ENCODE measurements around the gene ZDHHC21.

GRCh38 chr9:14561929-14562405, 131.3 kb downstream of the ZDHHC21 start:
- TF ChIP-seq, protein P1, sequence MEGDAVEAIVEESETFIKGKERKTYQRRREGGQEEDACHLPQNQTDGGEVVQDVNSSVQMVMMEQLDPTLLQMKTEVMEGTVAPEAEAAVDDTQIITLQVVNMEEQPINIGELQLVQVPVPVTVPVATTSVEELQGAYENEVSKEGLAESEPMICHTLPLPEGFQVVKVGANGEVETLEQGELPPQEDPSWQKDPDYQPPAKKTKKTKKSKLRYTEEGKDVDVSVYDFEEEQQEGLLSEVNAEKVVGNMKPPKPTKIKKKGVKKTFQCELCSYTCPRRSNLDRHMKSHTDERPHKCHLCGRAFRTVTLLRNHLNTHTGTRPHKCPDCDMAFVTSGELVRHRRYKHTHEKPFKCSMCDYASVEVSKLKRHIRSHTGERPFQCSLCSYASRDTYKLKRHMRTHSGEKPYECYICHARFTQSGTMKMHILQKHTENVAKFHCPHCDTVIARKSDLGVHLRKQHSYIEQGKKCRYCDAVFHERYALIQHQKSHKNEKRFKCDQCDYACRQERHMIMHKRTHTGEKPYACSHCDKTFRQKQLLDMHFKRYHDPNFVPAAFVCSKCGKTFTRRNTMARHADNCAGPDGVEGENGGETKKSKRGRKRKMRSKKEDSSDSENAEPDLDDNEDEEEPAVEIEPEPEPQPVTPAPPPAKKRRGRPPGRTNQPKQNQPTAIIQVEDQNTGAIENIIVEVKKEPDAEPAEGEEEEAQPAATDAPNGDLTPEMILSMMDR (IDR thresholded peaks at IDR 0.05; ENCODE audit: insufficient read depth, low read length, poor library complexity, severe bottlenecking) = no peak
- TF ChIP-seq EZH2phosphoT487 (conservative IDR thresholded peaks at IDR 0.05; ENCODE audit: low read length) = no peak
